Mucosa of descending colon (tissue), 3 donors: ENCODE data around the gene FOLR3. TPM values are rescaled to one million over a fixed set of nuclear protein-coding genes. Genes with fewer than 3 reads are reported as not detected.

Experiments used
- ATAC-seq: fragments of 200-7000 bp; cut with Tn5 transposase; one replicate; pipeline ENCODE4 v1.9.1; 2020; ENCODE audit warnings: mild to moderate bottlenecking, moderate library complexity
- DNase-seq, 3 donors: peaks; one replicate each; pipeline ENCODE4 v3.0.0-alpha.2; 2020
- H3K36me3 ChIP-seq: fragments of 200-600 bp; one replicate; pipeline ENCODE4 v1.8.0; 2021; ENCODE audit warnings: low read depth, mild to moderate bottlenecking
- H3K4me1 ChIP-seq: fragments of 200-600 bp; one replicate; pipeline ENCODE4 v1.8.0; 2021; ENCODE audit warnings: low read depth, mild to moderate bottlenecking
- H3K4me3 ChIP-seq: fragments of 200-600 bp; one replicate; pipeline ENCODE4 v1.8.0; 2021; ENCODE audit warnings: mild to moderate bottlenecking
- H3K9me3 ChIP-seq: fragments of 200-600 bp; one replicate; pipeline ENCODE4 v1.8.0; 2021; ENCODE audit warnings: mild to moderate bottlenecking
- intact Hi-C, 2 donors: fragments of 100-400 bp; cut with DNase I in 1 of 2; cut with micrococcal nuclease in 1 of 2; formaldehyde crosslinking; loops; one replicate each; pipeline versions ENCODE4 v1.11.0 to v1.11.1; 2022; cut with DNase I, micrococcal nuclease
- total RNA-seq, 3 donors: library from RNA; stranded (reverse); fragmentation: NEBNext Ultra II Directional in 2 of 3; extraction: Animal tissue kit (Norgen Biotek cat#: 25700) in 2 of 3; gene quantifications; one replicate each; pipeline versions ENCODE4 v1.2.1 to v1.2.4, GENCODE V29; 2021 to 2023
- TF ChIP-seq, protein P1 (sequence below): fragments of 200-600 bp; IDR thresholded peaks from one replicate; pipeline ENCODE4 v1.8.0; 2022; ENCODE audit warnings: antibody characterized with exemption, mild to moderate bottlenecking
- donor health status: DM: no; HTN: no; CAD: no; lungs with moderate emphysema.
- donor health status: DM: no; HTN: no; CAD: no.
- donor health status: DM: no; HTN: yes; CAD: no.

FOLR3 gene
- total RNA-seq, 3 donors from 2014 or later, result not detected

DNA sequence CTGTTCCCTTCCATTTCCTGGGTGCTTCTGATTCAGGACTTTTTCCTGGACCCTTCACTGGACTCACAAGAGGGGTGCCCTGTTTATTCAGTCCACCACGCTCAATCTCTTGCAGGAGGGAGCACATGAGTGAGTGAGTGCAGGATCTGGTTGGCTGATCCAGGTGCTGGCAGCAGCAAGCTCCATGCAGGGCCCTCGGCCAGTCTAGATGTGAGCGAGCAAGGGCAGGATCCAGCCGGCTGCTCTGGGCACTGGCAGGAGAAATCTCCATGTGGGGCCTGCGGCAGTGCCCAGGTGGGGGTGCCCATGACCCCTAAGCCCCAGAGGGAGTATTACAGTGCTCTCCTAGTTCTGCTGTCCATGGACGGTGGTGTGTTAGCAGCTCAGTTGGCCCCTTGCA, 11.5 kb upstream of the FOLR3 start:
- Histone ChIP-seq H3K4me3 (no peak overlapping the region), H3K36me3 (no peaks in the 10 kb centered on the region), H3K4me1 (no peaks in the 10 kb centered on the region), H3K9me3 (peaks cover 4% of the 10 kb centered on the region)
- intact Hi-C loops, result no loop called here
- TF ChIP-seq, protein P1, sequence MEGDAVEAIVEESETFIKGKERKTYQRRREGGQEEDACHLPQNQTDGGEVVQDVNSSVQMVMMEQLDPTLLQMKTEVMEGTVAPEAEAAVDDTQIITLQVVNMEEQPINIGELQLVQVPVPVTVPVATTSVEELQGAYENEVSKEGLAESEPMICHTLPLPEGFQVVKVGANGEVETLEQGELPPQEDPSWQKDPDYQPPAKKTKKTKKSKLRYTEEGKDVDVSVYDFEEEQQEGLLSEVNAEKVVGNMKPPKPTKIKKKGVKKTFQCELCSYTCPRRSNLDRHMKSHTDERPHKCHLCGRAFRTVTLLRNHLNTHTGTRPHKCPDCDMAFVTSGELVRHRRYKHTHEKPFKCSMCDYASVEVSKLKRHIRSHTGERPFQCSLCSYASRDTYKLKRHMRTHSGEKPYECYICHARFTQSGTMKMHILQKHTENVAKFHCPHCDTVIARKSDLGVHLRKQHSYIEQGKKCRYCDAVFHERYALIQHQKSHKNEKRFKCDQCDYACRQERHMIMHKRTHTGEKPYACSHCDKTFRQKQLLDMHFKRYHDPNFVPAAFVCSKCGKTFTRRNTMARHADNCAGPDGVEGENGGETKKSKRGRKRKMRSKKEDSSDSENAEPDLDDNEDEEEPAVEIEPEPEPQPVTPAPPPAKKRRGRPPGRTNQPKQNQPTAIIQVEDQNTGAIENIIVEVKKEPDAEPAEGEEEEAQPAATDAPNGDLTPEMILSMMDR, result no peak
- ATAC-seq (no peak), DNase-seq (no peak)

DNA sequence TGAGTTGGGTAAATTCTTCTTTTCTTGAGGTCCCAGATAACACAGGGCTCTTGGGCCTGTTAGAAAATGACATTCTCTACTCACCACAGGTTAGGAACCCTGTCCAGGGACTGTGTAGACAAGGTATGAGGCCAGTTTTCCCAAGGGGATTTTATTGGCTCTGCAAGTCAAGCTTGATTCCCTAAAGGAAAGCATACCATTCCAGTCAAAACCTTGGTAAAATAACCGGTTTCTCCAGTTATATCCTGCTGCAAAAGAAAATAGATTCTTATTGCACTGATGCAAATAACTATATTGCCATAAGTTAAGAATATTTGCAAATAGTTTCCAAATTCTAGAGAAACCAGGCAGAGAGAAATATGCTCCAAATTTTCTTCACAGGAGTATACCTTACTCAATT, 9.6 kb upstream of the FOLR3 start:
- DNase-seq (no peak), ATAC-seq (no peak)
- Histone ChIP-seq H3K9me3 (peaks cover 4% of the 10 kb centered on the region), H3K4me1 (no peaks in the 10 kb centered on the region), H3K4me3 (no peak overlapping the region), H3K36me3 (no peaks in the 10 kb centered on the region)
- intact Hi-C loops, result no loop called here
- TF ChIP-seq, protein P1, result no peak

DNA sequence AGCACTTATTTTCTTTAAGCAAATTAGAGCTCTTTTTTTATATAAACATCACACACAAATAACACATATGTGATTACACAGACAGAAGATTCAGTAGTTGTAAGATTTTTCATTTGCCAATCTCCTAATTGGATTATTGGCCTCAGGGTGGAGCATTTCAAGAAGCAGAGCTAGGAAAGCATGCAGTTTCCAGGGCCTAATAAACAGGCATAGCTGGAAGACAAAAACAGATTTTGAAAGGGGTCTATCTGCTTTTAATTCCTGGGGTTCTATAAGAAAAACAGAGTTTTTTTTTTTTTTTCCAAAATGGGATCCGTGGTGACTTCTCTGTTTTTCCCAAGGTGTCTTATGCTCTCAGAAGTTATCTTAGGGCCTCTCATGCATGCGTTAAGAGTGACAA, 7.6 kb upstream of the FOLR3 start:
- Histone ChIP-seq H3K9me3 (peaks cover 4% of the 10 kb centered on the region), H3K4me3 (no peak overlapping the region), H3K36me3 (no peaks in the 10 kb centered on the region), H3K4me1 (no peaks in the 10 kb centered on the region)
- TF ChIP-seq, protein P1, result no peak
- no peak for ATAC-seq
- DNase-seq, result no peak
- intact Hi-C loops, result no loop called here

DNA sequence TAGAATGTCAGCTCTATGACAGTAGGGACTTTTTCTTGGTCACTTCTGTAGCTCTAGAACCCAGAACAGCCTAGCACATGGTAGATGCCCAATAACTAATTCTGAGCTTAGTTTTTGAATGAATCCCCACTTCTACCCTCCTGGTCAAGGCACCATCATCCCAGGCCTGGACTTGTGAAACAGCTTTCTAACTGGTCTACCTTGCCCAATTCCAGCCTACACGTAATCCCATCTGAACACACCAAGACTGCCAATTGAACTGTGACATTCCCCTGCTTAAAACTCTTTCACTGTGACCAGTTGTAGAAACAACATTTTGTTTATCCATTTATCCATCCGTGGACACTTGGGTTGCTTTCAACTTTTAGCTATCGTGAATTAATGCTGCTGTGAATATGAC, 6.1 kb upstream of the FOLR3 start:
- intact Hi-C loops, result no loop called here

DNA sequence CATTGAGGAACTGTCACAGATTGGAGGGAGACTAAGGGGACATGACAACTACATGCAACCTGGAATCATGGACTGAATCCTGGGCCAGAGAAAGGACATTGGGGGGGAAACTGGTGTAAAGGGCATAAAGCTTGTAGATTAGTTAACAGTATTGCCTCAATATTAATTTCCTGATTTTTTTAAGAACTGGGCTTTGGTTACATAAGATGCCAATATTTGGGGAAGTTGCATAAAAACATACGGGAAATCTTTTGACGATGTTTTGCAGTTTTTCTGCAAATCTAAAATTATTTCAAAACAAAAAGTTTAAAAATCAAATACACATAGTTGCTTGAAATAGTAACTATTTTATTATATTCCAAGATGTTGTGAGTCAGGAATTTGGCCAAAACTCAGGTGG, 2.9 kb upstream of the FOLR3 start:
- Histone ChIP-seq H3K36me3 (no peaks in the 10 kb centered on the region), H3K4me3 (no peak overlapping the region), H3K9me3 (peaks cover 4% of the 10 kb centered on the region), H3K4me1 (no peaks in the 10 kb centered on the region)
- DNase-seq (no peak), ATAC-seq (no peak)
- intact Hi-C loops, result no loop called here
- TF ChIP-seq, protein P1, result no peak

More for the DNA sequence above, 6.1 kb upstream of the FOLR3 start:
- Histone ChIP-seq H3K9me3 (peaks cover 4% of the 10 kb centered on the region), H3K4me3 (no peak overlapping the region), H3K4me1 (no peaks in the 10 kb centered on the region), H3K36me3 (no peaks in the 10 kb centered on the region)
- ATAC-seq, result no peak
- DNase-seq, result no peak
- TF ChIP-seq, protein P1, result no peak
